WTC11 (cell line): ENCODE data around the gene RAB13. TPM values are rescaled to one million over a fixed set of nuclear protein-coding genes. Genes with fewer than 3 reads are reported as not detected.
A peak's percentile ranks its signal among the peaks of the same experiment; 100 is the strongest.

Source experiments
- ATAC-seq: fragments of 200-7000 bp; cut with Tn5 transposase; 2 replicates; pipeline ENCODE4 v1.10.0; 2021; ENCODE audit warnings: mild to moderate bottlenecking, moderate library complexity
- CTCF ChIA-PET: fragments of 300-600 bp; sonication (Branson Sonifier 250); formaldehyde crosslinking; loops from one replicate; lab custom pipeline; 2021; ENCODE audit warnings: antibody characterized with exemption; lab: Charles Lee
- POLR2A ChIA-PET: fragments of 350-600 bp; sonication (Branson Sonifier 250); formaldehyde crosslinking; loops from one replicate; lab custom pipeline; 2021; ENCODE audit warnings: antibody characterized with exemption; lab: Charles Lee
- DNase-seq: peaks from one replicate; pipeline ENCODE4 v3.0.0; 2021; ENCODE audit warnings: low spot score
- H3K27ac Mint-ChIP-seq: 2 replicates; pipeline ENCODE4 v1.8.0; 2021; ENCODE audit warnings: mixed read lengths
- H3K27me3 Mint-ChIP-seq: 2 replicates; pipeline ENCODE4 v1.8.0; 2021; ENCODE audit warnings: low read depth, mild to moderate bottlenecking, moderate library complexity, mixed read lengths
- H3K36me3 Mint-ChIP-seq: 2 replicates; pipeline ENCODE4 v1.8.0; 2021; ENCODE audit warnings: mixed read lengths
- H3K4me1 Mint-ChIP-seq: 2 replicates; pipeline ENCODE4 v1.8.0; 2022; ENCODE audit warnings: mixed read lengths
- H3K4me3 Mint-ChIP-seq: 2 replicates; pipeline ENCODE4 v1.8.0; 2021; ENCODE audit warnings: mild to moderate bottlenecking, moderate library complexity, mixed read lengths
- H3K9me3 Mint-ChIP-seq: 2 replicates; pipeline ENCODE4 v1.8.0; 2021; ENCODE audit warnings: mixed read lengths
- AR ChIP-seq: fragments of 250-450 bp; sonication (Bioruptor Pico); IDR thresholded peaks from 2 replicates; pipeline ENCODE4 v1.9.0; 2021; ENCODE audit warnings: mild to moderate bottlenecking
- CTCF ChIP-seq: fragments of 200-600 bp; IDR thresholded peaks from 2 replicates; pipeline ENCODE4 v1.8.0; 2022; ENCODE audit warnings: antibody characterized with exemption
- NFYB ChIP-seq: sonication (generic); formaldehyde crosslinking; conservative IDR thresholded peaks from 2 replicates; pipeline ENCODE4 v1.8.0; 2022; ENCODE audit warnings: low read depth, missing genetic modification reagents
- NR1H2 ChIP-seq: sonication (generic); formaldehyde crosslinking; IDR thresholded peaks from 2 replicates; pipeline ENCODE4 v1.9.0; 2021; ENCODE audit warnings: mild to moderate bottlenecking, moderate library complexity, missing genetic modification reagents
- NR2C2 ChIP-seq: sonication (generic); formaldehyde crosslinking; IDR thresholded peaks from 2 replicates; pipeline ENCODE4 v1.8.0; 2022; ENCODE audit warnings: mild to moderate bottlenecking, missing genetic modification reagents
- STAT6 ChIP-seq: sonication (generic); formaldehyde crosslinking; conservative IDR thresholded peaks from 2 replicates; pipeline ENCODE4 v1.8.1; 2023; ENCODE audit warnings: mild to moderate bottlenecking, low read depth, missing genetic modification reagents, moderate library complexity
- TP53 ChIP-seq: sonication (generic); formaldehyde crosslinking; IDR thresholded peaks from 2 replicates; pipeline ENCODE4 v1.8.1; 2023; ENCODE audit warnings: mild to moderate bottlenecking, missing genetic modification reagents
- ZNF121 ChIP-seq: sonication (generic); formaldehyde crosslinking; IDR thresholded peaks from 2 replicates; pipeline ENCODE4 v1.8.0; 2023; ENCODE audit warnings: missing genetic modification reagents
- total RNA-seq: library from RNA; stranded (reverse); gene quantifications from 3 replicates; pipeline ENCODE4 v1.2.3, GENCODE V29; 2021
- TF ChIP-seq, protein P1 (sequence below): fragments of 250-450 bp; sonication (Bioruptor Pico); IDR thresholded peaks from 2 replicates; pipeline ENCODE4 v1.9.0; 2021; ENCODE audit warnings: moderate library complexity, mild to moderate bottlenecking, inconsistent platforms, borderline replicate concordance
- TF ChIP-seq, protein P2 (sequence below): sonication (generic); formaldehyde crosslinking; IDR thresholded peaks from 2 replicates; pipeline ENCODE4 v1.8.0; 2023; ENCODE audit warnings: mild to moderate bottlenecking, missing genetic modification reagents
- TF ChIP-seq, protein P3 (sequence below): sonication (generic); formaldehyde crosslinking; IDR thresholded peaks from 2 replicates; pipeline ENCODE4 v1.8.0; 2023; ENCODE audit warnings: missing genetic modification reagents

The RAB13 gene
- total RNA-seq, 1 experiment from 2014 or later: 126 TPM

- no peak for TF ChIP-seq NR1H2 (CRISPR knock-in tag)
- TF ChIP-seq ZNF121: peak; percentile 74; the same call in 1 of the 2 replicates
- Mint-ChIP-seq H3K4me1 (peaks cover 11% of the 10 kb centered on the region), H3K27ac (no peak overlapping the region), H3K4me3 (no peak overlapping the region), H3K9me3 (no peaks in the 10 kb centered on the region), H3K36me3 (peaks cover 25% of the 10 kb centered on the region), H3K27me3 (no peaks in the 10 kb centered on the region)
- POLR2A ChIA-PET: interaction anchor here (0.6 kb wide), 1 partner anchor 21 kb away, joined by 3 read pairs; the partner anchor contains the start of gene SLC39A1
- CTCF ChIA-PET: no interaction called here
- no peak for DNase-seq
- ATAC-seq: no peak
These were observed 44.1 kb downstream of the RAB13 start for GRCh38 chr1:153941826-153942725.

- ChIA-PET CTCF (interaction anchor here (0.6 to 1.0 kb wide), 3 partner anchors 11 to 234 kb away, joined by 3 read pairs; partner anchors contain the start of gene GATAD2B), POLR2A (no interaction called here)
- no peak for ATAC-seq
- no peak for DNase-seq
- Mint-ChIP-seq H3K9me3 (no peaks in the 10 kb centered on the region), H3K27me3 (no peaks in the 10 kb centered on the region), H3K27ac (no peak overlapping the region), H3K36me3 (peaks cover 38% of the 10 kb centered on the region), H3K4me3 (no peak overlapping the region), H3K4me1 (peaks cover 6% of the 10 kb centered on the region; the same call in 1 of the 2 replicates)
- TF ChIP-seq ZNF121 (no peak), NFYB (CRISPR knock-in tag) (no peak), AR (CRISPR knock-in tag) (no peak), STAT6 (no peak), TP53 (CRISPR knock-in tag) (no peak), CTCF (no peak), NR2C2 (no peak)
- TF ChIP-seq, protein P1, sequence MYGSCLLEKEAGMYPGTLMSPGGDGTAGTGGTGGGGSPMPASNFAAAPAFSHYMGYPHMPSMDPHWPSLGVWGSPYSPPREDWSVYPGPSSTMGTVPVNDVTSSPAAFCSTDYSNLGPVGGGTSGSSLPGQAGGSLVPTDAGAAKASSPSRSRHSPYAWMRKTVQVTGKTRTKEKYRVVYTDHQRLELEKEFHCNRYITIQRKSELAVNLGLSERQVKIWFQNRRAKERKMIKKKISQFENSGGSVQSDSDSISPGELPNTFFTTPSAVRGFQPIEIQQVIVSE: no peak
- TF ChIP-seq, protein P2, sequence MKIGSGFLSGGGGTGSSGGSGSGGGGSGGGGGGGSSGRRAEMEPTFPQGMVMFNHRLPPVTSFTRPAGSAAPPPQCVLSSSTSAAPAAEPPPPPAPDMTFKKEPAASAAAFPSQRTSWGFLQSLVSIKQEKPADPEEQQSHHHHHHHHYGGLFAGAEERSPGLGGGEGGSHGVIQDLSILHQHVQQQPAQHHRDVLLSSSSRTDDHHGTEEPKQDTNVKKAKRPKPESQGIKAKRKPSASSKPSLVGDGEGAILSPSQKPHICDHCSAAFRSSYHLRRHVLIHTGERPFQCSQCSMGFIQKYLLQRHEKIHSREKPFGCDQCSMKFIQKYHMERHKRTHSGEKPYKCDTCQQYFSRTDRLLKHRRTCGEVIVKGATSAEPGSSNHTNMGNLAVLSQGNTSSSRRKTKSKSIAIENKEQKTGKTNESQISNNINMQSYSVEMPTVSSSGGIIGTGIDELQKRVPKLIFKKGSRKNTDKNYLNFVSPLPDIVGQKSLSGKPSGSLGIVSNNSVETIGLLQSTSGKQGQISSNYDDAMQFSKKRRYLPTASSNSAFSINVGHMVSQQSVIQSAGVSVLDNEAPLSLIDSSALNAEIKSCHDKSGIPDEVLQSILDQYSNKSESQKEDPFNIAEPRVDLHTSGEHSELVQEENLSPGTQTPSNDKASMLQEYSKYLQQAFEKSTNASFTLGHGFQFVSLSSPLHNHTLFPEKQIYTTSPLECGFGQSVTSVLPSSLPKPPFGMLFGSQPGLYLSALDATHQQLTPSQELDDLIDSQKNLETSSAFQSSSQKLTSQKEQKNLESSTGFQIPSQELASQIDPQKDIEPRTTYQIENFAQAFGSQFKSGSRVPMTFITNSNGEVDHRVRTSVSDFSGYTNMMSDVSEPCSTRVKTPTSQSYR (CRISPR knock-in tag): no peak
- TF ChIP-seq, protein P3, sequence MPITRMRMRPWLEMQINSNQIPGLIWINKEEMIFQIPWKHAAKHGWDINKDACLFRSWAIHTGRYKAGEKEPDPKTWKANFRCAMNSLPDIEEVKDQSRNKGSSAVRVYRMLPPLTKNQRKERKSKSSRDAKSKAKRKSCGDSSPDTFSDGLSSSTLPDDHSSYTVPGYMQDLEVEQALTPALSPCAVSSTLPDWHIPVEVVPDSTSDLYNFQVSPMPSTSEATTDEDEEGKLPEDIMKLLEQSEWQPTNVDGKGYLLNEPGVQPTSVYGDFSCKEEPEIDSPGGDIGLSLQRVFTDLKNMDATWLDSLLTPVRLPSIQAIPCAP (CRISPR knock-in tag): no peak
These were observed 45.4 kb downstream of the RAB13 start for GRCh38 chr1:153940756-153941155.
